GM06990 (cell line): ENCODE results near the gene SLC4A11.
A peak's percentile ranks its signal among the peaks of the same experiment; 100 is the strongest.

ENCODE experiments used
- DNase-seq: peaks from one replicate; pipeline ENCODE4 v3.0.0-alpha.2; 2011; ENCODE audit not compliant: insufficient read length; ENCODE audit errors: extremely low read depth
- H3K27me3 ChIP-seq: replicated peaks from 2 replicates; pipeline ENCODE4 v1.6.0; 2011; ENCODE audit warnings: low read length; ENCODE audit not compliant: control insufficient read depth, insufficient read depth
- H3K36me3 ChIP-seq: 2 replicates; pipeline ENCODE4 v1.5.1; 2011; ENCODE audit warnings: low read length; ENCODE audit not compliant: control insufficient read depth, insufficient read depth
- H3K4me3 ChIP-seq: replicated peaks from 2 replicates; pipeline ENCODE4 v1.5.1; 2011; ENCODE audit warnings: low read depth, mild to moderate bottlenecking, control low read depth, low read length
- CTCF ChIP-seq: IDR thresholded peaks from 2 replicates; pipeline ENCODE4 v1.5.1; 2011; ENCODE audit warnings: low read length, control low read depth, mild to moderate bottlenecking, inconsistent platforms; ENCODE audit not compliant: insufficient read depth, poor library complexity, severe bottlenecking

The SLC4A11 gene

DNA sequence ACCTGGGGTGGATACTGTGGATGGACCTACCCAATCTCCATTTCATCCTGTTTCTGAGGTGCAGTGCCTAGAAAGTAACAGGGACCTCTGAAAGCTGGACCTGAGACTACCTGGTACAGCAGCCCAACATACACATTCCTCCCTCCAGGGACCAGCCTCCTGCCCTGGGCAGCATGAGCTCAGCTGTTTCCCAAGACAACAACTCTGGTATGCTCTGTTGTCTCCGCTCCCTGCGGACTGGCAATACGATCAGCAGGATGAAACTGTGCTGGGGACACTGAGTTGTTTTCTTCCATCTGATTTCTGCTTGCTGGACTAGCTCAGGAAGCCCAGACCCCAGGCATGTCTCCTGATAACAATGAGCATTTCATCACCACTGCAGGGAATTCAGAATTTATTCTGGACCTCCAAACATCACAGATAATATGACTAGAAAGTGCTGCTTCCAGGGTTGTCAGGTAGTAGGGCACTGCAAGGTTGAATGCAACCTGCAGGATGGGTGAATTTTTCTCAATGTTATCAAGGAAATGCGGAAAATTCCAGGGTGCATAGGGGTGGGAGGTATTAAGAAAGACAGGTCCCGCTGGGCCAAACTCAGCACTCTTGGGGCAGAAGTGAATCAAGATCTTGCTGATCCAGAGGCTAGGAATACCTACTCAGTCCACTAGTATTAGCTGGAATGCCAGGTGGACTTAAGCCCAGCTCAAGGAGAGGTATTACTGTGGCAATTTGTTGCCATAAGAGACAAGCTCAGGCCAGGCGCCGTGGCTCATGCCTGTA, 38.9 kb upstream of the SLC4A11 start:
- H3K36me3 ChIP-seq, result no peaks in the 10 kb centered on the region
- no peak for DNase-seq
- no peaks in the 10 kb centered on the region; the same call in 1 of the 2 replicates for H3K27me3 ChIP-seq
- no peak overlapping the region for H3K4me3 ChIP-seq
- no peak for TF ChIP-seq CTCF

DNA sequence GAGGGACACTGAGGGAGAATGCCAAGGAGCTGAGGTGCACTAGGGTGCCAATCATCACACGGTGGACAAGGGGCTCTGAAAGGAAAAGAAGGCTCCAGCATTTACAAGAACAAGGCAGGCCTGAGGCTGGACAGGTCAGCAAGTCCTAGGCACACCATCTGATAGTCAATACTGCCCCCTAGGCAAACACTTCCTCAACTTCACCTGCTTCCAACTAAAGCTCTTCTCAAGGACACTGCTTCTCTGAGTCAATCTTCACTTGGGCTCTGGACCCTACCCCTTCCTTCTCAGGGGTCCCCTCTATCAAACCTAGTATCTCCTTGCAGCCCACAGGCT, 37.7 kb upstream of the SLC4A11 start:
- Histone ChIP-seq H3K27me3 (no peaks in the 10 kb centered on the region; the same call in 1 of the 2 replicates), H3K36me3 (no peaks in the 10 kb centered on the region), H3K4me3 (no peak overlapping the region)
- no peak for DNase-seq
- peak; percentile 46 for TF ChIP-seq CTCF

DNA sequence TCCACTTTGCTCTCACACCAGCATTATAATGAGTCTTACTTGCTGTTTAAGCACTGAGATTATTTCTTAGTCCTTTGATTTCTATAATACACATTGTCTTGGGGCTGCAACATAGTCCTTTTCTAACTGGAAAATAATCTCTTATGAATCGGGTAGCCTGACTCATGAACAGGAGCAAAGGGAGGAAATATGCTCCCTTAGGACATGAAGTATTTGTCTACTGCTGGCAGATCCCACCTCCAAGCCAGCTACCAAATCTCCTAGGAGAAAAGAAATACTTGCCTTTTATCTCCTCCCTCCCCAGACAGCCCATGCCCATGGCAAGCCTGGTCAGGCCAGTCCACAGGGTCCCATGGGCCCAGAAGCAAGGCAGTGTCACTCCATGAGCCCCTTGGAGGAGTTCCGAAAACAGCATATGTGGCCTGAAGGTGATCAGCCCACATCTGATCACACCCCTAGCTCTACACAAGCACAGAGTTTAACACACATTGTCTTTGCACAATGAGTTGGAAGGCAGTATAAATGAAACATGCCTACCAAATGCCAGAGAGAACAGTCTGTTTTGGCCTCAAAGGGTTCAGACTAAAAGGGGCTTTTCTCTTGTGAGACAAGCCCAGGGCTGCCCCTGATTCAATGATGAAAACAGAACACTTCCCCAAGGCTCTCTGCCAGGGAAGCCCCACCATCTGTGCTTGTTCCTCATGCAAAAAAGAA, 37.1 kb upstream of the SLC4A11 start:
- no peak for DNase-seq
- H3K4me3 ChIP-seq, result no peak overlapping the region

GRCh38 chr20:3275064-3275935, 36.3 kb upstream of the SLC4A11 start:
- no peaks in the 10 kb centered on the region; the same call in 1 of the 2 replicates for H3K27me3 ChIP-seq
- no peak overlapping the region for H3K4me3 ChIP-seq
- DNase-seq, result no peak
- no peak for TF ChIP-seq CTCF
- no peaks in the 10 kb centered on the region for H3K36me3 ChIP-seq

More for the DNA sequence above, 37.1 kb upstream of the SLC4A11 start:
- no peaks in the 10 kb centered on the region for H3K36me3 ChIP-seq
- no peaks in the 10 kb centered on the region; the same call in 1 of the 2 replicates for H3K27me3 ChIP-seq
- TF ChIP-seq CTCF, result no peak

GRCh38 chr20:3273371-3273770, 34.4 kb upstream of the SLC4A11 start:
- Histone ChIP-seq H3K27me3 (no peaks in the 10 kb centered on the region; the same call in 1 of the 2 replicates), H3K36me3 (no peaks in the 10 kb centered on the region), H3K4me3 (no peak overlapping the region)
- no peak for DNase-seq
- no peak for TF ChIP-seq CTCF
